ENCODE data around the gene IFT20. TPM values are rescaled to one million over a fixed set of nuclear protein-coding genes. Genes with fewer than 3 reads are reported as not detected.

Gene IFT20, protein sequence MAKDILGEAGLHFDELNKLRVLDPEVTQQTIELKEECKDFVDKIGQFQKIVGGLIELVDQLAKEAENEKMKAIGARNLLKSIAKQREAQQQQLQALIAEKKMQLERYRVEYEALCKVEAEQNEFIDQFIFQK
- 36.8 and 46.8 TPM in 2 replicates for total RNA-seq

DNA sequence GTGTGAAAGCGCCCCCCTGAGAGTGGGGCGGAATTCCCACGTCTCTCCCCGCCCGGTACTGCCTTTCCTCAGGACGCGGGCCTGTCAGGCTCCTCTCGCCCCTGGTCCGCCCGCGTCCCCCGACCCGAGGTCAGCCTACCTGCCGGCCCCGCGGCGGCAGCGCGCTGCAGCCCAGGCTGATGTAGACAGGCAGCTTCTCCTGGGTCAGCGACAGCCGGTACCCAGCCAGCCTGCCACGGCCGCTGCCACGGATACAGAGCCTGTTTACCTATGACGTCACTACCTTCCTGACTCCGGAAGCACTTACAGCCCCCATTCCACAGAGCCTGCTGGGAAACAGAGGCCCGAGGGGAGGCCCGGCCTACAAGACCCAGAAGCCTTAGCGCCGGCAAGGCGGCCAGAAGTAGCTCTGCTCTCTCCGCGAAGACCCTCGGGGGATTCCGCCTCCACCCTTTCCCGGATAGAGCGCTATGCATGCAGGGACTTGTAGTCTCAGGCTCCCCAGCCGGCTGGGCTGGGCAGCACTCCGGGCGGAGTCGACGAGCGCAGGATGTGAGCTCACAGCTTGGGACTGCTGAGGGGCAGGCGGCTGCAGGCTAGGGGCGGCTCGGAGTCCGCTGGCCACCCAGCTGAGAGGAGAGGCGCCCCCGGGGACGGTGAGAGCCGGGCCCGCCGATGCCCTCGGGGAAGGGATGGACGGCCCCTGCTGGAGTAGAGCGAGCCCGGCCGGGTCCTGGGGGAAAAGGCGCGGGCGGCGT lies at the start of gene IFT20, which contains the start of gene TNFAIP1:
IFT20 (minus strand) TSS at position 272 of the 758 bp plus-strand sequence. CDS start 3,487 bp downstream, outside the sequence.
TNFAIP1 (plus strand) TSS at position 561 of the 758 bp plus-strand sequence. CDS start 3,761 bp downstream, outside the sequence.

DNA sequence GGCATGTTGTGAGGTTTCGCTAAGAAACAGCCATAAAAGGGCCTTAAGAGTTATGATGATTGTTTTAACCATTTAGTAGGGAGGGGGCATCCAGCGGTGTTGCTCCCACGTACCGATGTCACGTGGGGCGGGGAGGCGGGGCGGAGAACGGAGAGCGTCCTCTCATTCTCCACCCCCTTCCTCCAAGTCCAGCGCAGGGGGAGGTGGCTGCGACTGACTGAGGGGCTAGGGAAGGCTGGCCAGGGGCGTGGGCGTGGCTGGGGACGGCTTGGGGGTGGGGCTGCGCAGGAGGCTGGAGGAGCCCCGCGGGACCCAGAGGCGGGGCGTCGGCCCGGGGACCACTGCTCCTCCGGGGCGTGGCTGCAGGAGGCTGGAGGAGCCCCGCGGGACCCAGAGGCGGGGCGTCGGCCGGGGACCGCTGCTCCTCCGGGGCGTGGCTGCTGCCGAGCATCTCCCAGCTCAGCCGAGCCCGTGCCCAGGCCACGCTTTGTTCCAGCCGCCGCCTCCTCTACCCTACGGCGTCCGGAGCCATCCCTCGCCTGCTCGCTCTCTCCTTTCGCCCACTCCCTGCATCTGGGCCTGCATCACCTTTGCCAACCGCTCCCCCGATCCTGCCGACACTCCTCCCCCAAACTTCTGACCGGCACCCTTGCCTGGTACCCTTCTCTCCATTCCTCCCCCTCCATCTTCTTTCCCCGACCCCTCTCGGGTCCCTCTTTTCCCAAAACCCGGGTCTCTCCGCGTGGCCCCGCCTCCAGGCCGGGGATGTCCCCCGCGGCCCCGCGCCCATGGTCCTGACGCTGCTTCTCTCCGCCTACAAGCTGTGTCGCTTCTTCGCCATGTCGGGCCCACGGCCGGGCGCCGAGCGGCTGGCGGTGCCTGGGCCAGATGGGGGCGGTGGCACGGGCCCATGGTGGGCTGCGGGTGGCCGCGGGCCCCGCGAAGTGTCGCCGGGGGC lies 36.3 kb upstream of the IFT20 start, which contains the start of gene SARM1:
SARM1 (plus strand) TSS at position 450 of the 958 bp plus-strand sequence; CDS start at position 789, 339 bp downstream.

DNA sequence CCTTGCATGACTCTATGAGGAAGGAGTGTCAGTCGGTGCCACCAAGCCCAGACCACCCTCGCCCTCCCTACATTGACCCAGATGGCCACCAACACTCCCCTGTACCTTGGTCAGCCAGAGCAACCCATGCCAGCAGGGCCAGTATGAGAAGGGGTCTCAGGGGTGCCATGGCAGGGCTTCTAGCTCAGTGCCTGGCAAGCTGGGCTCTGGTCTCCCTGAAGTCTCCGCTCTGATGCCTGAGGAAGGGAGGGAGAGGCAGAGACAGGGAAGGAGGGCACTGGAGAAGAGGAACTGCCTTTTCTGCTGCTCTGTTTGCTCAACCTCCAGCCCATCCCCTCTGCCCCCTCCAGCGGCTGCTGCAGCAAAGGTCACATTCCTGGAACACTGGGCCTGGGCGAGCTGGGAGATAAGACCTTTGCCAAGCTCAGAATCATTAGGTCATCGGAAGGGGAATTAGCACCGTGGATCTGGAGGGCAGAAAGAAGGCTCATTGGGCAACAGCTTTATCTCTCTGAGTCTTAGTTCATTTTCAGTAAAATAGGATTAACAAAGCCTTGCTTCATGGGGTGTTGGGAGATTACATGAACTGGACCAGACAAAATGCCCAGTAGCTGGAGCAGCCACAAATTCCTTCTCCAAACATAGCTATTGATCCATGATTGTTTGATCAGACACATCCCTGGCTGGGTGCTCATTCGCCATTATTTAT lies 34.9 kb upstream of the IFT20 start, which contains the start of gene VTN:
VTN (minus strand) TSS at position 273 of the 709 bp plus-strand sequence; CDS start at position 169, 104 bp downstream.

DNA sequence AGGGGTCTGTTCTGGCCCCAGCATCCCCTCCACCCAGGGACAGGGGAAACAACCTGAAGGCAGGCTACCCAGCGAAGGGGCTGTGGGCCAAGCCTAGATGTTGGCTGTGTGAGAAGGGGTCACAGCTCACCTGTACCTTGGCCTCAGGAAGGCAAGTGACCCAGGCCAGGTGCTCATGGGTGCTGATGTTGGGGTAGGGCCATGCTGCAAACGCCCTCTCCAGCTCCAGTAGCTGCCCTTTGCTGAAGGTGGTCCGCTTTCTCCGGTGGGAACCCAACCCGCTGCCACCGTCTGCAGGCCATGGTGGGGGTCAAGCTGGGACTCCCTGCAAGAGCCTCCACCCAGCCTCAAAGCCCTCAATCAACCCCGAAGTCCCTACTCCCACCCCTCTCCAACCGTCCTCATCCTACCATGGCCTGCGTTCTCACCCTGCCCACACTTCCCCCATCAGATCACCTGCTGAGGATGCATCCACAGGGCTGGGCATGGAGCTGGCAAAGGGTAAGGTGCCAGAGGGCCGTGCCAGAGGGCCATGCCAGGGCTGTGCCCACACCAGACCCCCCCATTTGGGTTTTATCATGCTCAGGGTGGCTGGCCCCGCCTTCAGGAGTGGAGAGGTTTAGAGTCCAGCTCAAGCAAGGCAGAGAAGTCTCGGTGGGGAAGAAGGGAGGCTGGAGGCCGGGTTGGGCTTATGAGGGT lies 29.5 kb upstream of the IFT20 start, which contains the start of gene SEBOX:
SEBOX (minus strand) TSS at position 535 of the 699 bp plus-strand sequence; CDS start at position 487, 48 bp downstream.

DNA sequence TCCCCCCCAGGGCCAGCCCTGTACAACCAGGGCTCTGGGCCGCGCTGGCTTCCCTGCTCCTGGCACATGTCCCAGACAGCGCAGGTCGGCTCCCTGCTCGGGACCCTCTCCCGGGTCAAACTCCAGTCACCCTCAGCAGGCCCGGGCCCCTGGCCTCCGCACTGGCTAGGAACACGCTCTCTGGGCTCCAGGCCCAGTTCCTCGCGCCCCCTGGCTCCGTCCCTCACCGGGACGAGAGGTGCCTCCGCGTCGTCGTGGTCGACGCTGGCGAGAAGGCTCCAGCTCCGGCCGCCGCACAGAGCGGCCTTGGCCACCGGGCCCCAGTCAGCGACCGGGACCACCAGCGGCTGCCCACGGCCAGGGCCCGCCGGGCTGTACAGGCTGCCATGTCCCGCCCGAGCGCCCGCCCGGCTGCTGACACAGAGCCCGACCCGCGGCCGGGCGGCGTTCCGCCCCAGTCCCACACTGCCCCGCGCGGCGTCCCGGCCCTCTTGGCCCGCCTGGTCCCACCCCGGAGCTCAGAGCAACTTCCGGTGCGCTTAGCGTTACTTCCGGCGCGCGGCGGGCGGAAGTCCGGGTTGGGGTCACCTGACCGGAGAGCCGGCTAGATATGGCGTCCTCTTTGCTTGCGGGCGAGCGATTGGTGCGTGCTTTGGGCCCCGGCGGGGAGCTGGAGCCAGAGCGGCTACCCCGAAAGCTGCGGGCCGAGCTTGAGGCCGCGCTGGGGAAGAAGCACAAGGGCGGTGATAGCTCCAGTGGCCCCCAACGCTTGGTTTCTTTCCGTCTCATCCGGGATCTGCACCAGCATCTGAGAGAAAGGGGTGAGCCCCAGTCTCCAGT lies 22.0 kb upstream of the IFT20 start, which contains the start of gene POLDIP2:
POLDIP2 (minus strand) TSS at position 467 of the 840 bp plus-strand sequence; CDS start at position 388, 79 bp downstream.

DNA sequence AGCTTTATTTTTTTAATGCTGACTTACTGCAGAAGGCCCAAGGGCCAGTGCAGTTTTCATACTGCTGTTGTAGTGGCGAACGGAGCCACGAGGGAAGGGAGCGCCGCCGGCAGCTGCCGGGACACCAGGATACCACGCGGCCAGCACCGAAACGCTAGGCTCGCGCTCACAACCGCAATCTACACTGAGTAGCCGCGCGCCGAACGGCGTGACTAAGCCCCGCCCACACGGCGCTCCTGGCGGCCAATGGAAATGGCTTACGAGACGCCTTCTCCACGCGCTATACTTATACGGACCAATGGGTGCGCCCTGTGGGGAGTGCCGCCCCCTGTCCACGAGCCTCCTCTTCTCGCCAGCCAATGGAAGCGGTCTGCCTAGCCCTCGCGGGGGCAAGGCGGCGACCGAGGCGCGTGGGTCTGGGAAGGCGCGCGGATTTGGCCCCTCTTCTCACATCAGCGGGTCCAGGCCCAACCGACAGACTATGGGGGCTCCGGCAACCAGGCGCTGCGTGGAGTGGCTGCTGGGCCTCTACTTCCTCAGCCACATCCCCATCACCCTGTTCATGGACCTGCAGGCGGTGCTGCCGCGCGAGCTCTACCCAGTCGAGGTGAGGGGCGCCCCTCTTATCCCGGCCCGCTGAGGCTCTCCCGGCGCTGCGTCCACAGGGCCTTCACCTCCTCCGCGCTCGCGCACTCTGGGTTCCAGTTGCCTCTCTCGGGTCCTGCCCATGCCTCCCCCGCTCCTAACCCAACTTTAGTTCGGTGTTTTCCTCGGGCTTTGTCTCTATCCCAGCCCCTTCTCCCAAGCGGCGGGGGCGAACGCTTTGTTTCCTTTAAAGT lies 16.3 kb downstream of the IFT20 start, which contains the start of gene TMEM97:
TMEM97 (plus strand) TSS at position 442 of the 839 bp plus-strand sequence; CDS start at position 482, 40 bp downstream.

Other genes starting within 250 kb of the IFT20 start
- 7.3 and 8.9 TPM in 2 replicates for gene TMEM97, start 16.3 kb downstream of the IFT20 start, total RNA-seq
- gene TNFAIP1, start 289 bp upstream of the IFT20 start, total RNA-seq: 44.8 and 49.6 TPM in 2 replicates
- gene POLDIP2, start 22.1 kb upstream of the IFT20 start, total RNA-seq: 68.7 and 77.2 TPM in 2 replicates
- gene SEBOX, start 29.7 kb upstream of the IFT20 start, total RNA-seq: not detected in 2 replicates
- not detected in 2 replicates for gene VTN, start 34.8 kb upstream of the IFT20 start, total RNA-seq
- 0.34 and 0.93 TPM in 2 replicates for gene SARM1, start 36.2 kb upstream of the IFT20 start, total RNA-seq
- gene SLC46A1, start 70.7 kb upstream of the IFT20 start, total RNA-seq: 6.2 and 15.6 TPM in 2 replicates
- gene SLC13A2, start 138.2 kb upstream of the IFT20 start, total RNA-seq: 0.07 TPM in 1 of 2 replicates, not detected in the other
- gene FOXN1, start 170.9 kb upstream of the IFT20 start, total RNA-seq: under 0.01 and 0.14 TPM in 2 replicates
- 18.1 and 27.8 TPM in 2 replicates for gene UNC119, start 217.2 kb upstream of the IFT20 start, total RNA-seq
- gene PIGS, start 236.1 kb upstream of the IFT20 start, total RNA-seq: 43.1 and 68.2 TPM in 2 replicates
- 24.3 and 41.8 TPM in 2 replicates for gene ALDOC, start 241.4 kb upstream of the IFT20 start, total RNA-seq

Data from nasal cavity respiratory epithelium epithelial cell of viscerocranial mucosa (primary cell).